Smooth muscle cell (in vitro differentiated cells): ENCODE measurements around the gene UFD1. TPM values are rescaled to one million over a fixed set of nuclear protein-coding genes. Genes with fewer than 3 reads are reported as not detected.

Source experiments
- DNase-seq: peaks from one replicate; lab custom pipeline; 2025; ENCODE audit not compliant: unreplicated experiment; lab: John Stamatoyannopoulos, UW
- H2AFZ ChIP-seq: fragments of 200-600 bp; sonication (generic); 2 replicates; pipeline ENCODE4 v1.6.0; 2016; ENCODE audit warnings: antibody characterized with exemption, low read depth, mild to moderate bottlenecking
- H3F3A ChIP-seq: fragments of 200-600 bp; sonication (generic); 2 replicates; pipeline ENCODE4 v1.6.0; 2017; ENCODE audit warnings: antibody characterized with exemption, low read depth
- H3K27ac ChIP-seq: fragments of 200-600 bp; sonication (generic); 2 replicates; pipeline ENCODE4 v1.5.1; 2016; ENCODE audit warnings: low read depth, mild to moderate bottlenecking
- H3K27me3 ChIP-seq: fragments of 200-600 bp; sonication (generic); 2 replicates; pipeline ENCODE4 v1.6.1; 2016; ENCODE audit warnings: low read depth, mild to moderate bottlenecking
- H3K36me3 ChIP-seq: fragments of 200-600 bp; sonication (generic); 2 replicates; pipeline ENCODE4 v1.5.1; 2016; ENCODE audit warnings: low read depth
- H3K4me1 ChIP-seq: fragments of 200-600 bp; sonication (generic); 2 replicates; pipeline ENCODE4 v1.5.1; 2016; ENCODE audit warnings: low read depth
- H3K4me2 ChIP-seq: fragments of 200-600 bp; sonication (generic); 2 replicates; pipeline ENCODE4 v1.6.0; 2016; ENCODE audit warnings: mild to moderate bottlenecking
- H3K4me3 ChIP-seq: fragments of 200-600 bp; sonication (generic); 2 replicates; pipeline ENCODE4 v1.5.1; 2016; ENCODE audit warnings: mild to moderate bottlenecking
- H3K79me2 ChIP-seq: fragments of 200-600 bp; sonication (generic); 2 replicates; pipeline ENCODE4 v1.6.0; 2016; ENCODE audit warnings: low read depth, mild to moderate bottlenecking
- H3K9ac ChIP-seq: fragments of 200-600 bp; sonication (generic); 2 replicates; pipeline ENCODE4 v1.6.0; 2016; ENCODE audit warnings: low read depth
- H3K9me3 ChIP-seq: fragments of 200-600 bp; sonication (generic); replicated peaks from 2 replicates; pipeline ENCODE4 v1.5.1; 2016; ENCODE audit warnings: low read depth
- H4K20me1 ChIP-seq: fragments of 200-600 bp; sonication (generic); 2 replicates; pipeline ENCODE4 v1.6.0; 2016; ENCODE audit warnings: low read depth
- WGBS: methylation state at CpG from one replicate; pipeline ENCODE4 v1.1.7; 2016; ENCODE audit warnings: low lambda C conversion rate; 5-methylcytosine and 5-hydroxymethylcytosine counted together
- polyA plus RNA-seq: library from polyadenylated mRNA; unstranded; fragments of >200 nt; fragmentation: Nextera tagmentation; extraction: Ambion mirVana; gene quantifications from 2 replicates; pipeline ENCODE4 v1.2.1, GENCODE V29; 2016
- total RNA-seq: library from RNA; depleted of rRNA; stranded (reverse); fragments of >200 nt; gene quantifications from 2 replicates; pipeline ENCODE4 v1.2.3, GENCODE V29; 2014
- TF ChIP-seq, protein P1 (sequence below): fragments of 200-600 bp; sonication (generic); IDR thresholded peaks from 2 replicates; pipeline ENCODE4 v1.5.1; 2017; ENCODE audit warnings: borderline replicate concordance, mild to moderate bottlenecking, antibody characterized with exemption; ENCODE audit not compliant: insufficient read depth, poor library complexity, severe bottlenecking

Gene UFD1
- total and polyA plus RNA-seq, 2 experiments from 2014 or later = 48.1 to 111 TPM

DNA sequence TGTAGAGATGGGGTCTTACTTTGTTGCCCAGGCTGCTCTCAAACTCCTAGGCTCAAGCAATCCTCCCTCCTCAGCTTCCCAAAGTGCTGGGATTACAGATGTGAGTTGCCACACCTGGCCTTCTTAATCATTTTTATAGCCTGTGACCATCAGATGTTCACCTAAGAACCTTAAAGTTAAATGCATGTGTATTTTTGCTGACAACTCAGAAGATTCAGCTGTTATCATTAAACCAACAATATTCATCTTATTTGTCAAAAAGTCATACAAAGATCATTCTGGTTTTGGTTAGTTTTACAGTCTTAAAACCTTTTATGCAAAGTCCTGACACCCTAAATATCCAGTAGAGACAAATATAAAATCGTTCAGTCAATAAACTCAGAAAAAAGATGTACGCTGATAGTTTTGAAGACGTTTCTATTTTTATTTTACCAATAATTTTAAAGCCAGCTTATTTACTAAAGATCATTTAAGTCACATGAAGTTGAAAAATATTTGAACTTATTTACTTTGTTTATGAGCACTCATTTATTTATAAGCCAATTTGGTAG is 23.0 kb upstream of the UFD1 start:
- H3K4me3 ChIP-seq = no peak overlapping the region
- no peaks in the 10 kb centered on the region for H3K79me2 ChIP-seq
- TF ChIP-seq, protein P1, sequence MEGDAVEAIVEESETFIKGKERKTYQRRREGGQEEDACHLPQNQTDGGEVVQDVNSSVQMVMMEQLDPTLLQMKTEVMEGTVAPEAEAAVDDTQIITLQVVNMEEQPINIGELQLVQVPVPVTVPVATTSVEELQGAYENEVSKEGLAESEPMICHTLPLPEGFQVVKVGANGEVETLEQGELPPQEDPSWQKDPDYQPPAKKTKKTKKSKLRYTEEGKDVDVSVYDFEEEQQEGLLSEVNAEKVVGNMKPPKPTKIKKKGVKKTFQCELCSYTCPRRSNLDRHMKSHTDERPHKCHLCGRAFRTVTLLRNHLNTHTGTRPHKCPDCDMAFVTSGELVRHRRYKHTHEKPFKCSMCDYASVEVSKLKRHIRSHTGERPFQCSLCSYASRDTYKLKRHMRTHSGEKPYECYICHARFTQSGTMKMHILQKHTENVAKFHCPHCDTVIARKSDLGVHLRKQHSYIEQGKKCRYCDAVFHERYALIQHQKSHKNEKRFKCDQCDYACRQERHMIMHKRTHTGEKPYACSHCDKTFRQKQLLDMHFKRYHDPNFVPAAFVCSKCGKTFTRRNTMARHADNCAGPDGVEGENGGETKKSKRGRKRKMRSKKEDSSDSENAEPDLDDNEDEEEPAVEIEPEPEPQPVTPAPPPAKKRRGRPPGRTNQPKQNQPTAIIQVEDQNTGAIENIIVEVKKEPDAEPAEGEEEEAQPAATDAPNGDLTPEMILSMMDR = no peak
- no peaks in the 10 kb centered on the region for H3K27me3 ChIP-seq
- 95% methylated on average over 3 of the region's 3 CpGs for WGBS
- no peak overlapping the region for H2AFZ ChIP-seq
- H3K9ac ChIP-seq = no peak overlapping the region
- DNase-seq = no peak
- no peaks in the 10 kb centered on the region for H4K20me1 ChIP-seq
- no peak overlapping the region for H3K4me2 ChIP-seq
- H3F3A ChIP-seq = no peaks in the 10 kb centered on the region
- no peaks in the 10 kb centered on the region for H3K4me1 ChIP-seq
- no peaks in the 10 kb centered on the region for H3K9me3 ChIP-seq
- H3K36me3 ChIP-seq = no peaks in the 10 kb centered on the region
- no peak overlapping the region for H3K27ac ChIP-seq

DNA sequence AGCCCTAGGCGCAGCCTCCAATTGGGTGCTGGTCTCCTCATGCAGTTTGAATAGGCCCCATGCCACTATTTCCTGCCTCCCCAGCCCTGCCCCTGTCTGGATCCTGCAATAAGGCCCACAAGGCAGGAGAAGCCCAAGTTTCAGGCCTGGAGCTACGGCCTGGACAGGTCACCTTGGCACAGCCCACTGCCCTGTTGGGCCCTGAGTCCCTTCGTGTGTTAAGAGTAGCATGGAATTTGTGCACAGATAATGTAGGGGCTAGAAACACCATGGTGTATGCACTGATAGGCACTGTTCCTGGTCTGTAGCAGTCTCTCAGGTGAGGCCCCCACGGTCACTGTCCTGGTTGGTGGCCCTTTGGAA is 20.9 kb upstream of the UFD1 start:
- 95% methylated on average over 4 of the region's 4 CpGs for WGBS
- no peaks in the 10 kb centered on the region for H3K79me2 ChIP-seq
- H4K20me1 ChIP-seq = no peaks in the 10 kb centered on the region

DNA sequence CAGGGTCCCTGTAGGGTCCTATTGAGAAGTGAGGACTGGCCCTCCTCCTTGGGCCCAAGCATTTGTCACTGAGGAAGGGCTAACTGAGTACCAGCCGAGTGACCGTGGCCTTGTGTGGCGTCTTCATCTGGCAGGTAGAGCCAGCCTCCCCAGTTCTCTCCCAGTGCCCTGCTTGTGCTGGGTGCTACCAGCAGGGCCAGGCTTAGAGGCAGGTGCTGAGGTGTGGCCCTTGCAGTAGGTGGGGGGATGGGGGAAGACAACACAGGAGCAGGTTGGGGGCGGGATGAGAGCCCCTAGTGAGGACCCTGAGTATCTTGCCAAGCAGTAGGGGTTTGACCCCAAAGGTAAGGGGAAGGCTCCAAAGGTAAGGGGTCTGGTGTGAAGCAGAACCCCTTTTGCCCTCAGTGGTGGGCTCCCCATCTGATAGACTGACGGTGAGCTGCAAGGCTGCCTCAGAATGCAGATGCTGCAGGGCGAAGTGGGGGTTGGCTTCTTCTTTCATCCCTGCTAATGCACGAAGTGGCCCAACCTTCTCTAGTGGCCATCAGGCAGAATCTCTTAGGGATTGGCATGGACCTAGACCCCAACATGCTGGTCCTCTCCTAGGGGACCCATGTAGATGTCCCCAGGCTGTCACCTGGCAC is 20.4 kb upstream of the UFD1 start:
- Histone ChIP-seq H4K20me1 (no peaks in the 10 kb centered on the region), H3K27me3 (no peaks in the 10 kb centered on the region), H3F3A (no peaks in the 10 kb centered on the region), H3K9me3 (no peaks in the 10 kb centered on the region), H3K9ac (no peak overlapping the region), H3K4me3 (no peak overlapping the region), H3K36me3 (no peaks in the 10 kb centered on the region), H3K4me2 (no peak overlapping the region), H2AFZ (no peak overlapping the region), H3K79me2 (no peaks in the 10 kb centered on the region), H3K27ac (no peak overlapping the region), H3K4me1 (no peaks in the 10 kb centered on the region)
- TF ChIP-seq, protein P1 = no peak
- 96% methylated on average over 7 of the region's 7 CpGs for WGBS
- DNase-seq = no peak

More for the DNA sequence above, 20.9 kb upstream of the UFD1 start:
- no peak overlapping the region for H3K4me3 ChIP-seq
- H3K9me3 ChIP-seq = no peaks in the 10 kb centered on the region
- H2AFZ ChIP-seq = no peak overlapping the region
- no peaks in the 10 kb centered on the region for H3K4me1 ChIP-seq
- DNase-seq = no peak
- TF ChIP-seq, protein P1 = no peak
- no peak overlapping the region for H3K27ac ChIP-seq
- no peak overlapping the region for H3K4me2 ChIP-seq
- no peaks in the 10 kb centered on the region for H3F3A ChIP-seq
- H3K27me3 ChIP-seq = no peaks in the 10 kb centered on the region
- H3K9ac ChIP-seq = no peak overlapping the region
- H3K36me3 ChIP-seq = no peaks in the 10 kb centered on the region

DNA sequence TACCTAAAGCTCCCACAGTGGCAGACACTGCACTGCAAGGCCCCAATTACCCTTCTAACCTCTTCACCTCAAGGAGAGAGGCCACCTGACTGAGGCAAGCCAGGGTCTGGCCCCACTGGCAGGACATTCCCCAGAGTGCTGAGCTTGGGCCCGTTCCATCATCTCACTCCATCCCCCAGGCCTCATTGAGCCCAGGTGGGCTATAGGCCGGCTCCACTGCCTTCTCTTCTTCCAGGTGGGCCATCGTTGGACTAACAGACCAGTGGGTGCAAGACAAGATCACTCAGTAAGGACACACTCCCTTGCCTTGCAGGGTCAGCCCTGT is 19.8 kb upstream of the UFD1 start:
- DNase-seq = no peak
- Histone ChIP-seq H3K4me3 (no peak overlapping the region), H2AFZ (no peak overlapping the region), H3F3A (no peaks in the 10 kb centered on the region), H3K27ac (no peak overlapping the region), H4K20me1 (no peaks in the 10 kb centered on the region), H3K9ac (no peak overlapping the region), H3K36me3 (no peaks in the 10 kb centered on the region), H3K4me2 (no peak overlapping the region), H3K4me1 (no peaks in the 10 kb centered on the region), H3K27me3 (no peaks in the 10 kb centered on the region), H3K9me3 (no peaks in the 10 kb centered on the region), H3K79me2 (no peaks in the 10 kb centered on the region)
- TF ChIP-seq, protein P1 = no peak
- 98% methylated on average over 3 of the region's 3 CpGs for WGBS
